Right ventricle myocardium superior (tissue), 1 donor: ENCODE data around the gene RNF13. TPM values are rescaled to one million over a fixed set of nuclear protein-coding genes. Genes with fewer than 3 reads are reported as not detected.
A peak's percentile ranks its signal among the peaks of the same experiment; 100 is the strongest.
"Not testable (repeated sequence)": the region's sequence is repeated elsewhere in the genome, so short reads cannot be mapped to it uniquely, and the experiment has no call there.

Experiments used
- ATAC-seq: fragments of 200-7000 bp; cut with Tn5 transposase; one replicate; pipeline ENCODE4 v1.9.1; 2020; ENCODE audit warnings: mild to moderate bottlenecking; ENCODE audit not compliant: poor library complexity
- DNase-seq: peaks from one replicate; pipeline ENCODE4 v3.0.0-alpha.2; 2020
- intact Hi-C: fragments of 100-400 bp; cut with DNase I; formaldehyde crosslinking; loops from one replicate; pipeline ENCODE4 v1.11.2; 2022
- total RNA-seq: library from RNA; stranded (reverse); fragmentation: NEBNext Ultra II Directional; extraction: Animal tissue kit (Norgen Biotek cat#: 25700); gene quantifications from one replicate; pipeline ENCODE4 v1.2.1, GENCODE V29; 2021
- donor health status: DM: no; HTN: yes; CAD: no; lungs with severe emphysema.

The RNF13 gene
- total RNA-seq, 1 donor from 2014 or later: 45.0 TPM

DNA sequence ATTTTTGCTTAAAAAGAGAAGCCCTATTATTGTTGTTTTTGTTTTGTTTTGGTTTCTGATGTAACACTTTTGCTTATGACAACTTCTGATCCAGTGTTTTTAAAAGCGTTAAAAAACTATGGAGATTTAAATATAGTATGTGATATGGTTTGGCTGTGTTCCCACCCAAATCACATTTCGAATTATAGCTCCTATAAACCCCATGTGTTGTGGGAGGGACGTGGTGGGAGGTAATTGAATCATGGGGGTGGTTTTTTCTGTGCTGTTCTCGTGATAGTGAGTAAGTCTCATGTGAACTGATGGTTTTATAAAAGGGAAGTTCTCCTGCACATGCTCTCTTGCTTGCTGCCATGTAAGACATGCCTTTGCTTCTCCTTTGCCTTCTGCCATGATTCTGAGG is 16.6 kb downstream of the RNF13 start:
- intact Hi-C loops, DNase-seq, ATAC-seq: not testable (repeated sequence)

DNA sequence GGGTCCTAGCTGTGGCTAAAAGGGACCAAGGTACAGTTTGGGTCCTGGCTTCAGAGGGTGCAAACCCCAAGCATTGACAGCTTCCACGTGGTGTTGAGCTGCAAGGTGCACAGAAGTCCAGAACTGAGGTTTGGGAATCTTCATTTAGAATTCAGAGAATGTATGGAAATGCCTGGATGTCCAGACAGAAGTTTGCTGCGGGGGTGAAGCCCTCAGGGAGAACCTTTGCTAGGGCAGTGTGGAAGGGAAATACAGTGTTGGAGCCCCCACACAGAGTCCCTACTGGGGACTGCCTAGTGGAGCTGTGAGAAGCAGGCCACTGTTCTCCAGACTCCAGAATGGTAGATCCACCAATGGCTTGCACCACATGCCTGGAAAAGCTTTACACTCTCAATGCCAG is 17.9 kb downstream of the RNF13 start:
- DNase-seq: no peak
- intact Hi-C loops: no loop called here
- no peak for ATAC-seq

DNA sequence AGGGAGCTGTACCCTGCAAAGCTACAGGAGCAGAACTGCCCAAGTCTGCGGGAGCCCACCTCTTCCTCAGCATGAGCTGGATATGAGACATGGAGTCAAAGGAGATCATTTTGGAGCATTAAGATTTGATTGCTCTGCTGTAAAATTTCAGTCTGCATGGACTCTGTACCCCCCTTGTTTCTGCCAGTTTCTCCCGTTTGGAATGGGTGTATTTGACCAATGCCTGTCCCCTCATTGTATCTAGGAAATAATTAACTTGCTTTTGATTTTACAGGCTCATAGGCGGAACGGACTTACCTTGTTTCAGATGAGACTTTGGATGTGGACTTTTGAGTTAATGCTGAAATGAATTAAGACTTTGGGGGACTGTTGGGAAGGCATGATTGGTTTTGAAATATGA is 18.3 kb downstream of the RNF13 start:
- ATAC-seq (no peak), DNase-seq (no peak)
- intact Hi-C loops: no loop called here

DNA sequence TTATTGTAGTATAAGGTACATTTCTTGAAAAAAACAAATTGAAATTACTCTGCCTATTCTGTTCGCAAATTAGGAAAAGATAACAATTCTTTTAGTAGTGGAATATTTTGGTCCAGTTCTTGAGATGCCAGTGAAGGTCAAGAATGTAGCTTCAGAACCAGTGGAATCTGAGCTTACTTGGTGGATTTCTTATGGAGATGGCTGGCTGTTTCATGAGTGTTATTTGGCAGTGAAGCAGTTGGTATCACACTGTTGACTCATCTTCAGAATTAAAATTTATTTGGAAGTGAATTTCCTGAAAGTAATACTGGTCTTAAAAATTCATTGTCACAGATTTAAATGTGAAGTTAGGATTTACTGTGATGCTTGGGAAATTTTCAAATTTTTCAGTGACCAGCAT is 19.1 kb downstream of the RNF13 start:
- intact Hi-C loops: no loop called here

DNA sequence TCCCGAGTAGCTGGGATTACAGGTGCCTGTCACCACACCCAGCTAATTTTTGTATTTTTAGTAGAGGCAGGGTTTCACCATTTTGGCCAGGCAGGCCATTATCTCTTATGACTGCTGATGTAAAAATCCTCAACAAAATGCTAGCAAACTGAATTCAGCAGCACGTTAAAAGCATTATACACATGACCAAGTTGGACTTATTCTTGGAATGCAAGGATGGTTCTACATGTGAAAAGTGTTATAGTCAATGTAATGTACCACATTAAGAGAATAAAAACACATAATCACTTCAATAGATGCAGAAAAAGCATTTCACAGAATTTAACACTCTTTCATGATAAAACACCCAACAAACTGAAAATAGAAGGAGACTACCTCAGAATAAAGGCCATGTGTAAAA is 20.2 kb downstream of the RNF13 start:
- intact Hi-C loops: no loop called here
- ATAC-seq (no peak), DNase-seq (no peak)

More for the DNA sequence above, 19.1 kb downstream of the RNF13 start:
- ATAC-seq (no peak), DNase-seq (no peak)

DNA sequence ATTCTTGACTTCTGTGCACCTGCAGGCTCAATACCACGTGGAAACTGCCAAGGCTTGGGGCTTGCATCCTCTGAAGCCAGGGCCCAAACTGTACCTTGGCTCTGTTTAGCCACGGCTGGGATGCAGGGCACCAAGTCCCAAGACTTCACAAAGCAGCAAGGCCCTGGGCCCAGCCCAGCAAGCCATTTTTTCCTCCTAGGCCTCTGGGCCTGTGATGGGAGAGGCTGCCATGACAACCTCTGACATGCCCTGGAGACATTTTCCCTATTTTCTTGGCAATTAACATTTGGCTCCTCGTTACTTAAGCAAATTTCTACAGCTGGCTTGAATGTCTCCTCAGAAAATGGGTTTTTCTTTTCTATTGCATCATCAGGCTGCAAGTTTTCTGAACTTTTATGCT is 25.5 kb downstream of the RNF13 start:
- ATAC-seq, intact Hi-C loops, DNase-seq: not testable (repeated sequence)

DNA sequence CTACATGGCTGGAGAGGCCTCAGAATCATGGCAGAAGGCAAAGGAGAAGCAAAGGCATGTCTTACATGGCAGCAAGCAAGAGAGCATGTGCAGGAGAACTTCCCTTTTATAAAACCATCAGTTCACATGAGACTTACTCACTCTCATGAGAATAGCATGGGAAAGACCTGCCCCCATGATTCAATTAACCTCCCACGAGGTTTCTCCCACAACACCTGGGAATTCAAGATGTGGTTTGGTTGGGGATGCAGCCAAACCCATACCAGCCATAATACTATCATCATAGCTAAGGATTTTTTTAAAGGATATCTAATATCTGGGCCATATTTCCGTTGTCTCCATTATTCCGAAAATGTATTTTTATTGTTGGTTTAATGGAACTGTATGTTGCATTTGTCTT is 26.5 kb downstream of the RNF13 start:
- intact Hi-C loops: not testable (repeated sequence)

DNA sequence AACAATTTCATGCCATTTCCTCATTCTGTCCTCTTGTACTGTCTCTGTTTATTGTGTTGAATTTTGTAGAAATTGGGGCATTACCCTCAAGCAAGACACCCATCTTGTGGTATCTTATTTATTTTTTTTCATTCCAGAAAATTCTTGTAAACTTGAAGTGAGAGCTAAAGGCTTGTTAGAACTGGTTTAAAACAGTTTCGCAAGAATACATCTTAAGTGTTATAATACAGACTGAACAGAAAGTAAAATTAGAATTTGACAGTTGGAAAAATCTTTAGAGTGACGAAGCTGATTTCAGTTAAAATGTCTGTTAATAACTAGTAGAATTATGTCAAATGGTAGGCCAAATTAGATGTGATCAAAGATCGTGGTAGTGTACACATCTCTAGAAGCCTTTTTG is 26.9 kb downstream of the RNF13 start:
- ATAC-seq: no peak
- no peak for DNase-seq
- intact Hi-C loops: no loop called here

More for the DNA sequence above, 26.5 kb downstream of the RNF13 start:
- not testable (repeated sequence) for DNase-seq, ATAC-seq

DNA sequence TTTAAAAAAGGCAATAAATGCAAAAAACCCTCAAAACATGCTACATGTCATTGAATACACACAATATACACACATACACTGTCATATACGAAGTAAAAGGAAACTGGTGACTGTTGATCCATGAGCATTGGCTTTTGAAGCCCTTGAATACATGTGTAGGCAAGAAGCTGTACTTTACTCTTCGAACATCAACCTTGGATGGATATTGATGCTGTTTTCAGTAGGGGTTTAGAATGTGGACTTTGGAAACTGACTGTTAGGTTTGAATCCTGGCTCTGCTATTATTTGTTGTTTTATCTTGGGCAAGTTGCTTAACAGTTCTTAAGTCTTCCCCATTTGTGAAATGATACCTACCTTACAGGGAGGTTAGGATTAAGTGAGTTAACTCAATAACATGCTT is 30.5 kb downstream of the RNF13 start:
- intact Hi-C loops: no loop called here
- DNase-seq: no peak
- no peak for ATAC-seq

DNA sequence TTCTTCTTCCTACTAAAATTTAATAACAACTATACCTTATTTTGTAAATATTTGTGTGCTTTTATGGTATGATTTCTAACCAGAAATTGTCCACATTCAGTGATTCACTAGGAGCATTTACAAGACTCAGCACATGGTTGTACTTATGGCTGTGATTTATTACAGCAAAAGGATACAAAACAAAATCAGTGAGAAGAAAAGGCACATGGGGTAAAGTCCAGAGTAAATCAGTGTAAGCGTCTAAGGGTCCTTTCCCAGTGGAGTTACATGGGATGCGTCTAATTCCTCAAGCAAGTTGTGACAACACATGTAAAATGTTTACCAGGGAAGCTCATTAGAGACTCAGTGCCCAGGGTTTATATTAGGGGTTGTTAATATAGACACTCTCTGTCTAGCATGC is 31.1 kb downstream of the RNF13 start:
- intact Hi-C loops: no loop called here
- no peak for ATAC-seq
- DNase-seq: no peak

DNA sequence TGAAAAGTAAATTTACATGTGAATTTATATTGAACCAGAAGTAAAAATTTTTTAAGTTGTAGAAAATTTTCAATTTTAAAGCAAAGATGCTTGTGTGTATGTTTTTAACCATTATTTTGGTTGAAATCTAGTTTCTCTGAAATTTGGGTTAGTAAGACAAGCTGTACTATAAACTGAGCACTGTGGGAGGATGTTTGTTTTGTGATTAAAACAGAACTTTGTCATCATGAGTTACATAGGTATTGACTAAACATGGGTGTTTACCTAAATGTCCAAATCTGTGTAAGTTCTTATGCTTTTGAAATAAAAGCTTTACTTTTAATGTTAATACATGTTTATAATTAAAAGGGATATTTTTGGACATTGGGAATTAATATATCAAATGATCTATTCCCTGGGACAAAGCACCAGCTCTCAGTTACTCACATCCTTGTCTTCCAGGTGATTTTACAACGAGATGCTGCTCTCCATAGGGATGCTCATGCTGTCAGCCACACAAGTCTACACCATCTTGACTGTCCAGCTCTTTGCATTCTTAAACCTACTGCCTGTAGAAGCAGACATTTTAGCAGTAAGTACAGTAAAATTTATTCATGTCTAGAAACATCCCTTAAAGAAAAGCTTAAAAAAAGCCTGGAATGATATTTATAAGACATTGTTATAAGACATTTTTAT is 32.7 kb downstream of the RNF13 start:
- DNase-seq (no peak), ATAC-seq (no peak)
- intact Hi-C loops: no loop called here

DNA sequence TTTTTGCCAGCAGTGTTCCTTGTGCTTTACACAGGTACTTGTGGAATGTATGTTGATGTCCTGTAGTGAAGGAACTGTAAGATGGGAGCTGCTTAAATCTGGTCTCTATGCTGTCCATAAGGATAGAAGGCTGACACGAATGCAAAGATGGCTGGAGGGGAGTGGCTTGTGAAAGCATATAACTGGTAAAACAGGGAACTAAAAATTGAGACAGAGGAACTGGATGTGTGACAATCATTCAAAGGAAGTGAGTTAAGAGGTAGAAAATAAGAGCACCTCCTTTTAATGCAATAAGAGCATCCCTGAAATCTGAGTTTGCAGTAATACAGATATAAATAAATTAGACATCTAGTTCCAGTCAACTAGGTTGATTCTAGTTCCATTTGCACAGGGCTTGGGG is 35.2 kb downstream of the RNF13 start:
- ATAC-seq: no peak
- DNase-seq: no peak
- intact Hi-C loops: no loop called here

DNA sequence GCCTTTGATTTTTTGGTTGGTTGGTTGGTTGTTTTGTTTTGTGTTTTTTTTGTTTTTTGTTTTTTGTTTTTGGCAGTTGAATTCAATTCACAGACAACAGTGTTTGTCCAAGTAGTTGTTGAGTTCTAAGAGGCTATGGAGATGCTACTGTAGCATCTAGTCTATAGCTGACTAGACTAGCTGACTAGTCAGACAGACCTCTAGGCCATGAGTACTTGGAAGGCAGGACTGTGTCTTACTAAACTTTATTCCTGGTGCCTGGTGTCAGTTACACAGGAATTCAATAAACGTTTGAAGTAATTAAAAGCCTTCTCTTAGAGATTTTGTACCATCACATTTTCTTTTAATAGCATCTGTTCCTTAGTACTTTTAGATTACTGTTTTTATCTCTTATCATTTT is 35.7 kb downstream of the RNF13 start:
- intact Hi-C loops: no loop called here
- no peak for DNase-seq
- no peak for ATAC-seq

DNA sequence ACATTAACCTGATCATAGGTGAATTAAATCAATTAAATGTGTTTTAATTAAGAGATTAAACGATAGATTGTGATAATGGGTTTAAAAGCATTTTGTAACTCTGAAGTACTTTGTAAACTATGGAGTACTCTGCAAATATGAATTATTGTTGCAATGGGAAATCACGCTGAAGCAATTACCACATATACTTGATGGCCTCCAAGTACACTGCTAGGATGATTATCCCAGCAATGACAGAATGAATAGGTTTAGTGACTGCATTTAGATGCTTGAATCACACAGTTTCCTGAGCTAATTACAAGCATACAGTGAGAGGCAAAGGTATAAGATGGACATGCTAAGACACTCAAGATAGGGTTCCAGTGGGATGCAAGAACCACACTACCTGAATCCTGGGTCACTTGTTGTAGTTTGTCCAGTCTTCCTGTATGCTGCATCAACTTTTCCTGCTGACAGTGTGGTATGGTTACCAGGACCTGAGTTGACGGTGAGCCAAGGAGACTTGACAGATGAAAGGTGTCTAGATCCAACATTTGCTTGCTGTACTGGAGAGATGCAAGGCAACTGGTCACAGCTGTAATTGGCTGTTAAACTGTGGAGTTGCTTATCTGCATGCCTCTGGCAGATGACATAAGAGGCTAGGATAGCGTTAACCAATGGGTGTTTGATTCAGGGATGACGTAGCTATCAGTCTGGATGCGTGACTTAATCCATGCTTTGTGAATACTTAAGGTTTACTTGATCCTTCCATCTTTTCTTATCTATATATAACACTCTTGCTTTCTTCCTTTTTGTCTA is 38.0 kb downstream of the RNF13 start:
- no peak for DNase-seq
- intact Hi-C loops: no loop called here
- ATAC-seq: peak; percentile 53

DNA sequence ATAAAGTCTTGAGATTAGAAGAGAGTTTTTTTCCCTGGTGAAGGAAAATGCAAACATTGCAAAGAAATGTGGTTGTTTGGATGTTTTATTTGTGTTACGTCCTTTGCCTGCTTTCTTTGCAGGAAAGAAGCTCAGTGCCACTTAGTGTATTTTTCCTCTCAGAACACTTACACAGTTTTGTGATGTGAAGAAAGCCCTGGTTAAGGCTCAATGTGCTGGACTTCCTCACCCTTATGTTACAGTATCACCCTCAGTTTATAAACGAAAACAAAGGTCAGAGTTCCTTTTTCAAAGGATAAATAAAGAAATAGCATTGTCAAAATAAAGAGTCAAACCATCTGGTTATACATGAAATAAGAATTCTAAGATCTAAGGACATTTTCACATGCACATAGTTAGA is 45.9 kb downstream of the RNF13 start:
- no peak for DNase-seq
- intact Hi-C loops: no loop called here
- no peak for ATAC-seq

DNA sequence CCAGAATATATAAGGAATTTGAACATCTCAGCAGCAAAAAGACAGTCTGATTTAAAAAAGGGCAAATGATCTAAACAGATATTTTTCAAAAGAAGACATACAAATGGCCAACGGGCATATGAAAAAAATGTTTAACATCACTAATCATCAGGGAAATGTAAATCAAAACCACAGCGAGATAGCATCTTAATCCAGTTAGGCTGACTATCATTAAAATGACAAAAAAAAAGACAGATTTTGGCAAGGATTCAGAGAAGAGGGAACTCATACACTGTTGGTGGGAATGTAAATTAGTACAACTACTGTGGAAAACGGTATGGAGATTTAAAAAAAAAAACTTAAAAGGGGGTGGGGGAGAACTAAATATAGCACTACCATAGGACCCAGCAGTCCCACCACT is 47.9 kb downstream of the RNF13 start:
- no peak for ATAC-seq
- intact Hi-C loops: no loop called here

DNA sequence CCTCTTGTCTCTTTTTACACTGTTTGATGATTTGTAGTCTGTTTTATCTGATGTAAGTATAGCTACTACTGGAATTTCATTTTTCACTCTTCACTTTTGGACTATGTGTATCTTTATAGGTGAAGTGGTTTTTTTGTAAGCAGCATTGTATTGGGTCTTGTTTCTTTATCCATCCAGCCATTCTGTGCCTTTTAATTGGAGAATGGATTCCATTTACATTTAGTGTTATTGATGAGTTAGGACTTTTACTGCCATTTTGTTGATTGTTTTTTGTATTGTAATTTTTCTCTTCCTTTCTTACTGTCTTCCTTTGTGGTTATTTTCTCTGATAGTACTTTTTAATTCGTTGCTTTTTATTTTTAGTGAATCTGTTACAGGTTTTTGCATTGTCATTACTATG is 54.5 kb downstream of the RNF13 start:
- intact Hi-C loops: no loop called here
- DNase-seq (no peak), ATAC-seq (no peak)

More for the DNA sequence above, 47.9 kb downstream of the RNF13 start:
- DNase-seq: no peak

DNA sequence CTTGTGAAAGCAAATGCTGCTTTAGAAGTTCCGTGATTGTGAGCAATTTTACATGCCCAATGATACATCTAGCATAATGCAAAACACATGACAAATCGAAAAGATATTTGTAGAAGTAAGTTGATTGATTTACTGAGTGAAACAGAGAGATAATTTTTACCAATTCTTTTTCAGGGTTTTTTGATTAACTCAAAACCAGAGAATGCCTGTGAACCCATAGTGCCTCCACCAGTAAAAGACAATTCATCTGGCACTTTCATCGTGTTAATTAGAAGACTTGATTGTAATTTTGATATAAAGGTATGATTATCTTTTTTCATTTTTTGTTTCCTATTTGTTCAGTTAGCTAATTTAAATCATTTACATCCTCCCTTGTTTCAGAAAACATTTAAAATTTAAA is 58.8 kb downstream of the RNF13 start:
- DNase-seq: no peak
- ATAC-seq: no peak
- intact Hi-C loops: no loop called here

DNA sequence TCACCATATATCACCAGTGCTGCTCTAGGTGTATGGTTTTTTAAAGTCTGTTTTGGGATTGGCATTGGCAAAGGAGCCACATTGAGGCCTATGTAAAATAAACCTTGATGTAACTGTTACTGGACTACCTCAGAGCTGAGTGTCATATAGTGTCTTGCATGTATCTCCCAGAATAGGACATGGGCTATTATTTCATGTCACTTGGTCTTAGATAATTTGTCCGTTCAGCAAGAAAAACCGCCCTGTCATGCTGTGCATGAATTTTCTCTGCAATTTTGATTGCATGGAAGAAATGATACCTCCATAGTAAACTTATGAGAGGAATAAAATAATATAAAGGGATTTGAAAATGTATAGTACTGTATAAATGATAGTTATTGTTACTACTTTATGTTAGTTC is 59.6 kb downstream of the RNF13 start:
- ATAC-seq: no peak

DNA sequence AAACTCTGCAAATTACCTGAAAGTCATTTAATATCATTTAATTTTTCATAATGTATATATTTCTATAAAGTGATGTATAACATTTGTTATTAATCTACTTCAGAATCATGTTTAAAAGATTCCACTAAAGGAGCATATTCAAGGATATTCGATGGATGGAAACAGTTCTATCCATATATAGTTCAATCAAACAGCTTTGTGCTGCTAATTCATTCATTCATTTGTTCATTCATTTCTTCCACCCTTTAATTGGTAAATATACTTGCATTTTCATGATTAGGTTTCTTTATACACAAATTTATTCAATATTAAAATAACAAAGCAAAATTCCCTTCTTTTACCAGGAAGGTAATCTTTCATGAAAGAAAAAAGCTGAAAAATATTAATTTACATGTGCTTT is 64.7 kb downstream of the RNF13 start:
- ATAC-seq: no peak

More for the DNA sequence above, 59.6 kb downstream of the RNF13 start:
- intact Hi-C loops: no loop called here
- no peak for DNase-seq

More for the DNA sequence above, 64.7 kb downstream of the RNF13 start:
- intact Hi-C loops: no loop called here
- no peak for DNase-seq
